Stimulated activated CD4-positive, alpha-beta T cell treated with anti-CD3 and anti-CD28 coated beads, Interleukin-2, amount 100 ng/mL, for 48 hours (primary cell): ENCODE measurements around the gene KCNIP3.

Experiments used
- DNase-seq, 2 donors: peaks; one replicate each; pipeline ENCODE4 v3.0.0-alpha.2; 2020

The KCNIP3 gene

DNA sequence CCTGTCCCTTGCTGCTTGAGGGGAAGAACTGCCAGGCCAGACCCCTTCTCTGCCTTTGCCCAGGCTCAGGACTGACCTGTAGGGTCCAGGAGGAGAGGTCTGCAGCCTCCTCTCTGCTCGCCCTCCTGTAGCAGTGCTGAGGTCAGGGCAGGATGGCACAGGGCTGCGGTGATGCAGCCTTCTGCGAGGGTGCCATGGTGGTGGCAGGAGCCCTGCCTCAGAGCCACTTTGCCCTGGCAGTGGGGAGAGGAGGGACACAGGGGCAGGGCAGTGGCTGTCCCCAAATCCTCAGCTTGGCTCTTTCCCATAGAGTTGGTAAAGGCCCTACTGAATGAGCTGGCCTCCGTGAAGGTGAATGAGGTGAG is 22.0 kb upstream of the KCNIP3 start:
- no peak for DNase-seq

- DNase-seq: no peak
These were observed 21.4 kb upstream of the KCNIP3 start for GRCh38 chr2:95275601-95276243.

GRCh38 chr2:95276244-95276887 is 20.8 kb upstream of the KCNIP3 start:
- no peak for DNase-seq

GRCh38 chr2:95276888-95277245 is 20.3 kb upstream of the KCNIP3 start:
- no peak for DNase-seq

GRCh38 chr2:95277246-95277906 is 19.8 kb upstream of the KCNIP3 start:
- DNase-seq: no peak

- DNase-seq: no peak
These were observed 19.1 kb upstream of the KCNIP3 start for GRCh38 chr2:95278051-95278471.

GRCh38 chr2:95278637-95279225 is 18.4 kb upstream of the KCNIP3 start:
- no peak for DNase-seq

GRCh38 chr2:95279435-95280035 is 17.6 kb upstream of the KCNIP3 start:
- DNase-seq: no peak

GRCh38 chr2:95281071-95281470 is 16.1 kb upstream of the KCNIP3 start:
- DNase-seq: no peak

DNA sequence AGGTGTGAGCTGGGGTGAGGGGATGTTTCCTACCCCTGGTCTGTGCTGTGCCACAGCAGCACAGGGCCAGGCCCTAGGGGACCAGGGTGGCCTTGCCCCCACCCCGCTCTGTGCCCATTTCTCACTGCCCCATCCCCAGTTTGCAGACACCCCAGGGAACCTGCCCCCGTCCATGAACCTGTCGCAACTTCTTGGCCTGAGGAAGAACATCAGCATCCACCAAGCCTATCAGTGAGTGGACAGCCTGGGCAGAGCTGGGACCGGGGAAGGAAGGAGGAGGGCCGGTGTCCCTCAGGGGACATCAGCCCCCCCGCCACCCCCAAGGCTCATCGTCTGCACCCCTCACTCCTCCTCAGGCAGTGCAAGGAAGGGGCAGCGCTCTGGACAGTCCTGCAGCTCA is 15.4 kb upstream of the KCNIP3 start:
- no peak for DNase-seq

- no peak for DNase-seq
These were observed 14.7 kb upstream of the KCNIP3 start for GRCh38 chr2:95282458-95282857.

- no peak for DNase-seq
These were observed 13.6 kb upstream of the KCNIP3 start for GRCh38 chr2:95283562-95283961.

GRCh38 chr2:95284886-95285541 is 12.1 kb upstream of the KCNIP3 start:
- DNase-seq: no peak

GRCh38 chr2:95285542-95285932 is 11.6 kb upstream of the KCNIP3 start:
- no peak for DNase-seq

DNA sequence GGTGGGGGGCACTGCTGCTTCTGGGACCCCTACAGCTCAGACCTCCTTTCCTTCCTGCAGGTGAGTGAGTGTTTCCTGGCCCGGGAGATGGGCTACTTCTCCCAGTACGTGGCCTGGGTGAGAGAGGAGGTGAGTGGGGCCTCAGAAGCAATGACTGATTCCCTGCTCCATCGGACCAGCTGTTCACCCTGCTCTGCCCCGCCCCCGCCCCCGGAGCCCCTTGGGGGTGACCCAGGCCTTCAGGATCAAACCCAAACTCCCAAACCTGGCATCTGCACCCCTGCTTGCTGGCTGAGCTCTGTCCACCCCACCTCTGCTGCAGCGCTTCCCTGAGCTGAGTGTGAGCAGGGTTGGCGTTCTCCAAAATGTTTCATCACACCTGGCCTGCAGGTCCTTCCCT is 9.8 kb upstream of the KCNIP3 start:
- no peak for DNase-seq

GRCh38 chr2:95287806-95288205 is 9.3 kb upstream of the KCNIP3 start:
- no peak for DNase-seq

DNA sequence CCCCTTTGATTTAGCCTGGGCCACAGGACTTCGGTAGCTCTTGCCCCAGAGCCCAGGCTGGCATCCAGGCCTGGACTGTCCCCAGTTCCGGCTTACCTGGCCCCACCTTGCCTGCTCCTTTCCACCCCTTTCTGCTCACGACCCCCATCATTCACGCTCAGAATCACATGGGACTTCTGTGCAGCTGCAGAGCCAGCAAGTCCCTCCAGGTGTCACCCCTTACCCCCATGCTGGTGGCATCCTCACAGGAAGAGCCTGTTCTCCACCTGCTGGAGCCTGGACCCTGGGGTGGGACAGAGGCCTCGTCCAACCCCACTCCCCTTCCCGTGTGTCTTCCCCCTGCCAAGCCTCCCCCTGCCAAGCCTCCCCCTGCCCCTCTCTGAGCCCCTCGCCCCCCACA is 7.9 kb upstream of the KCNIP3 start:
- no peak for DNase-seq

- DNase-seq: no peak
These were observed 5.9 kb upstream of the KCNIP3 start for GRCh38 chr2:95291222-95291621.

- no peak for DNase-seq
These were observed 4.4 kb upstream of the KCNIP3 start for GRCh38 chr2:95292623-95293260.

GRCh38 chr2:95294579-95295250 is 2.4 kb upstream of the KCNIP3 start:
- DNase-seq: no peak

- no peak for DNase-seq
These were observed 1.8 kb upstream of the KCNIP3 start for GRCh38 chr2:95295376-95295775.

- no peak for DNase-seq
These were observed 1.1 kb upstream of the KCNIP3 start for GRCh38 chr2:95296011-95296410.
